GM21447 (cell line): ENCODE measurements around the gene TTN.

ENCODE experiments used
- ATAC-seq: cut with Tn5 transposase; IDR thresholded peaks from one replicate; pipeline ENCODE4 v1.9.1; 2021; ENCODE audit not compliant: unreplicated experiment

Gene TTN

GRCh38 chr2:178747767-178748166 lies 59.5 kb downstream of the TTN start:
- ATAC-seq: no peak

GRCh38 chr2:178734518-178734917 lies 72.7 kb downstream of the TTN start:
- no peak for ATAC-seq

GRCh38 chr2:178733975-178734374 lies 73.2 kb downstream of the TTN start:
- ATAC-seq: no peak

- no peak for ATAC-seq
These were observed 74.3 kb downstream of the TTN start for GRCh38 chr2:178732913-178733312.

GRCh38 chr2:178731300-178731699 lies 75.9 kb downstream of the TTN start:
- no peak for ATAC-seq

GRCh38 chr2:178730049-178730448 lies 77.2 kb downstream of the TTN start:
- ATAC-seq: no peak

- ATAC-seq: no peak
These were observed 83.4 kb downstream of the TTN start for GRCh38 chr2:178723786-178724346.

GRCh38 chr2:178722296-178722695 lies 84.9 kb downstream of the TTN start:
- ATAC-seq: no peak

GRCh38 chr2:178718988-178719387 lies 88.2 kb downstream of the TTN start:
- no peak for ATAC-seq

GRCh38 chr2:178718283-178718682 lies 88.9 kb downstream of the TTN start:
- no peak for ATAC-seq

- ATAC-seq: no peak
These were observed 90.8 kb downstream of the TTN start for GRCh38 chr2:178716394-178716793.

- no peak for ATAC-seq
These were observed 91.9 kb downstream of the TTN start for GRCh38 chr2:178715366-178715765.

- no peak for ATAC-seq
These were observed 99.7 kb downstream of the TTN start for GRCh38 chr2:178707476-178707875.

- ATAC-seq: no peak
These were observed 102.3 kb downstream of the TTN start for GRCh38 chr2:178704876-178705275.

- no peak for ATAC-seq
These were observed 104.9 kb downstream of the TTN start for GRCh38 chr2:178702361-178702760.

- ATAC-seq: peak; percentile 76
These were observed 106.3 kb downstream of the TTN start for GRCh38 chr2:178700922-178701342.

- no peak for ATAC-seq
These were observed 107.1 kb downstream of the TTN start for GRCh38 chr2:178700136-178700535.

GRCh38 chr2:178692845-178693244 lies 114.4 kb downstream of the TTN start:
- ATAC-seq: no peak

GRCh38 chr2:178689808-178690207 lies 117.4 kb downstream of the TTN start:
- ATAC-seq: no peak

- no peak for ATAC-seq
These were observed 123.3 kb downstream of the TTN start for GRCh38 chr2:178683877-178684276.

GRCh38 chr2:178681081-178681480 lies 126.1 kb downstream of the TTN start:
- ATAC-seq: no peak

- ATAC-seq: no peak
These were observed 127.3 kb downstream of the TTN start for GRCh38 chr2:178679891-178680290.

- no peak for ATAC-seq
These were observed 129.6 kb downstream of the TTN start for GRCh38 chr2:178677599-178677998.

- ATAC-seq: no peak
These were observed 131.2 kb downstream of the TTN start for GRCh38 chr2:178676046-178676445.
